Fibroblast of skin of back (primary cell): ENCODE results near the gene GRID1.

ENCODE experiments used
- DNase-seq: peaks from one replicate; pipeline ENCODE4 v3.0.0-alpha.2; 2013

GRID1 gene

DNA sequence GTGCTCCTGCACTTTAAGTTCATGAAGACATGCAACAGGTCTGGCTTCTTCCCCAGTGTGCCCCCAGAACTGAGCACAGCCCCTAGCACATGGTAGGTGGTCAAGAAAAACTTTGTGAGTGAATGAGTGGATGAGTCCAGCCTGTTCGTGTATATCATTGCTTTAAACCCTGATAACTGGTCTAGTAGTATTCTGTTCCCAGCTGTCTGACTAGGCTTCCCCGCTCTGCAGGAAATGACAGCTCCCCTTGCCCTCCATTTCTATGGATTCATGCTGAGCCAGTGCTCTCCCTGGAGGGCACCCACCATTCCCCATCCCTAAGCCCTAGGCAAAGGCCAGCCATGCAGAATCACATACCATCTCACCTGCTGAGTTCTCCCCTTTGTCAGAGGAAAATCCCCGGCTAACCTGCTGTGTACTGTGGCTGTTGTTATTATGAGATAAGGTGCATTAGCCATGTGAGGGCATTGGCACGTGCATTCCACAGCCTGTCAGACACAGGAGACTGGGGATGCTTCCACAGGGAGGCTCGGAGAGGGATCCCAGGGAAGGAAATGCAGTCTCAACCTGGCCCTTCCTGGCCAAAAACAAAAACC is 698.9 kb downstream of the GRID1 start:
- DNase-seq, result no peak

GRCh38 chr10:85666987-85667386 is 699.6 kb downstream of the GRID1 start:
- no peak for DNase-seq

- DNase-seq, result no peak
These were observed 700.5 kb downstream of the GRID1 start for GRCh38 chr10:85666102-85666501.

DNA sequence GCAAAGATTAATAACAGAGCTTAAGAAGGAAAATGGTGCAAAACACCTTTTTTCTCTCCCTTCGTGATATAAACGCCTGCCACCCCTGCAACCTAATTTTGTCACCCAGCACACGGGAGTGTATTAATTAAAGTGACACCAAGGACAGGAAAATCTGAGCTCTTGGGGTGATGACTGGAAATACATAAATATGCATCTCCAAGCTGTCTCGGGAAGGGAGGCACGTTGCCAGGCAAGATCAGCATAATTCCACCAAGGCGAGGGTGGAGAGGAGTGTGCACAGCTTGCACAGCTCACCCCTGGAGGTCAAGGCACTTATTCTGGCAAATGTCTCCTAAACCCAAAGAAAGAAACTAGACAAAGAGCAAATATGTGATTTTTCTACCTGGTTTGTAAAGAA is 700.9 kb downstream of the GRID1 start:
- no peak for DNase-seq

DNA sequence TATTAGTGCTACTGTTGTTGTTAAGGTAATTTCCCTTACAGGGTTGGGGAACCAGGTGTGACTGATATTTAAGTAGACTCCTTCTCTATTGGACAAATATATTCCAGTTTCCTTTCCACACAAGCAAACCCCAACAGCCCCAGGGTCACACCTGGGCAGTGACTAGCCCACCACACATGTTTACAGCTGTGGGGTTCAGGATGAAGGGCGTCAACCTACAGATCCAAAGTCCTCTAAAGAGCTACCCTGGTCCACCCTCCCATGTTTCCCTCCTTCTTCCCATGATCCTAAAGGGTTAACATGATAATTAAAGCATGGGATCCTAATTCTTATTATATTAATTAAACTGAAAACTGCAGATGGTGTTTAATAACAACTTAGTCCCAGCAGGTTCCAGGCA is 701.5 kb downstream of the GRID1 start:
- DNase-seq, result no peak

DNA sequence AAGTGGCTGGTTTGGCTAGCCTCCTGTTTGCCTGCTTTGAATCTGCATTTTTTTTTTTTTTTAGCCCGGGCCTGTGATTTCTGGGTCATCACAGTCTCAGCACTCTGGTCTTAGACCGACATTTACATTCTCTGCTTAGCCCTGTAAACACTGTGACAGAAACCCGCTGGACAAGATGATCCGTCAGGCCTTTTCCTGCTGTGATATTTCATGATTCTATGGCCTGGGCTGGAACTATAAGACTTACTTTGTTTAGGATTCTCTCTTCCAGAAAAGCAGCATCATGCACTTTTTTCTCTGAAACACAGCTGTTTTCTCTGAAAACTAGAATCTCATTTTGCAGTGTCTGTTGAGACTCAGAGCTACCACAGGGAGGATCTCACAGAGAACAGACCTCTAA is 705.5 kb downstream of the GRID1 start:
- DNase-seq, result no peak

DNA sequence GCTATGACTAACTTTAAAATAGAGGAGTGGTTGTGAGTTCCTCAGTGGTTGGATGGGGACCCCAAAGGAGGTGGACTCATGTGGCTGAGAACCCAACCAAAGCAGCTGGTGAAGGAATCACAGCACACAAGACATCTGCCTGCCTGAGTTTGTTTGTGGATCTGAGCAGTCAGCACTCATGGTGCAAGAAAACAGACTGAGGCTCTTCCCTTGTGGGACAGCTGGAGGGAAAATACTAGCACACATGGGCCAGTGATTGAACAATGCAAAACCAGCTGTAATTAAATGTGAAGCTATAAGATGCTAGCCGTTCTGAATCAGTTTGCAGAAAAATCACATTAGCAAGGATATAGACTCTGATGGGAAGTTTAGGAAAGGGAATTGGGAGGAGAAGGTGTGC is 707.3 kb downstream of the GRID1 start:
- no peak for DNase-seq

DNA sequence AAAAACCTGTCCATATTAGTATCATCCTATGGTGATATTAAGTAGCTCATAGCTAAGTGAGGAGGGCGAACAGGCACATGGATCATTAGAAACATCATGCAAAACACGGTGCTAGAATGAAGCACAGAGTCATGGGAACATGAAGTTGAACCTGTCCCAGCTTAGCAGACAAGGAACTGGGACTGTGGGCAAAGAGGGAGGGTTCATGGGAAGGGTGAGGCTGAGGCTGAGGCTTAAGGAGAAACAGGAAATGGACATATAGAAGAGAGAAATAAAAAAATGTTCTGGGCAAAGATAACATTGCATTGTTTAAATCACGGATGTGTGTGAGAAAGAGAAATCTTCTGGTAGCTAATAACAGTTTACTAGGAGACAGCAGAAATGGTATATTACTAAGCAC is 708.1 kb downstream of the GRID1 start:
- no peak for DNase-seq

- no peak for DNase-seq
These were observed 709.0 kb downstream of the GRID1 start for GRCh38 chr10:85657476-85658113.

DNA sequence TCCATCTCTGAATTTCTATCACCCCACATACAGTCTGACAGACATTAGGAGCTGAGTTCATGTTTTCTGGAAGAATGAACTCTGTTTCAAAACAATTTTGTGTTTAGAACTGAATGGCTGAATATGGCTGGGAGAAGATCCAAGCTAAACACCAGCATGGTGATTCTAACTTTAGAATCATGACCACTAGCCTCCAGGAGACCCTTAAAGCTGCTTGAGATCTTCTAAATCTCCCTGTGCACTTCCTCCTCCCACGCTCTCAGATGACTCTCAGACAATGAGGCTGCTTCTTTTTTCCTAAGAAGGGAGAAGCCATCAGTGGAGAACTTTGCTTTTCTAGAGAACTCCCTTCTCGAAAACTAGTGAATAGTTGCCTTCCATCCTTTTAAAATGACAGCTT is 711.2 kb downstream of the GRID1 start:
- peak; percentile 35 for DNase-seq

DNA sequence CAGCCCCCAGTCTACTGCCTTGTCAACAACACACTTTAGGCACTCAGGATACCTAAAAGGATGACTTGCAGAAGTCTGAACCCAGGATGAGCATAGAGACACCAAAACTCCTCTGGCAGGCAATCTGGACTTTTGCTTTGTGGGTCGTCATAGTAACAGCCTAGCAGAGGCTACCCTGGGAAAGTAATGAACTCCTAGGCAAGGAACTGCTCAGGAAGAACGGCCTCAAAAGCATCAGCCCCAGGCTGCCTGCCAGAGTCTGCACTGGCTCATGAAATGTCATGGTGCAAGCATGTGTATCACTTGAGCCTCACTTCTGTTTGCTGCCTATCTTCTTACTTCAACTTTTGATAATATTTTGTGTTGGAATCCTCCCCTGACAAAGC is 715.1 kb downstream of the GRID1 start:
- DNase-seq, result peak; percentile 6

DNA sequence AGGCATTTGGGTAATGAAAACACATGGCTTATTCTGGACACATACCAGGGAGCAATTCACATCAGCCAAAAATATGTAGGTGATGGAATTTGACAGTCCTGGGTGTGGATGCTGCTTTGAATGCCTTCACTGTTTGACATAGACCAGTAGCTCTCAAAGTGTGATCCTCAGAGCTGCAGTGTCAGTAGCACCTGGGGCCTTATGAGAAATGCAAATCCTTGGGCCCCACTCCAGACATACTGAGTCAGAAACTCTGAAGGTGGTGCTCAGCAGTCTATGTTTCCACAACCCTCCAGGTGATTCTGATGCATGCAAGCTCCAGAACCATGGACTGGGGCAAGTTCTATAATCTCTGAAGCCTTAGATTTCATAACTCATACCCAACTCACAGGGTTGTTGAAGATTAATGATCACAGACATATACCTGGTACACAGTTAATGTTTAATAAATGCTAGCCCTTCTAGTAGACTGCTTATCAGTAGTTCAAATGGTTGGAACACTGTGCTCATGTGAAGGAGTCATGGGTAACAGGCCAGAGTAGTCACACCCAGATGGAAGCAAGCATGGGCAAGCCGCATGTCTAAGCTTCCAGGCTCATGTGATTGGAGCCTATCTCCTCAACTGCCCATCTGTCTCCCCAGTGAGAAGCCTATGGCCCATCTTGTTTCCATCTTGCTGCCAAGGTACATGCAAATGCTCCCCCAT is 715.7 kb downstream of the GRID1 start:
- DNase-seq, result no peak

DNA sequence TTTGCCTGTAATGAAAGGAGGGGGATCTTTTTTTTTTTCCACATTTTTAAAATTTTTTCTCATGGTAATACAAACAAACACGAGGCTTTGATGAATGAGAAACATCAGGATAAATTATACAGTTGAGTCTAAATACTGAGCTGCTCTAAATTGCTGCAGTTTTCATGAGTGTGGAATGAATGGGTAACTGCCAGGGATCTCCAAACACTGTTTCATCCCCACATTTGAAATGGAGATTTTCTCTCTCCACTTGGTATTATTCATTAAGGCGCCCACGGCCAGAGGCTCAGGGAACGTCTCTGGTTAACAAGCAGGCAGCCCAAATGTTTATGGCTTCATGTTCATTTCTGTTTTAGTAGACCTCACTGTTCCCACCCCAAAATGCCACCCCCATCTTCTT is 717.1 kb downstream of the GRID1 start:
- no peak for DNase-seq

GRCh38 chr10:85648279-85648754 is 718.3 kb downstream of the GRID1 start:
- DNase-seq, result peak; percentile 11

GRCh38 chr10:85647741-85648140 is 718.9 kb downstream of the GRID1 start:
- DNase-seq, result no peak

DNA sequence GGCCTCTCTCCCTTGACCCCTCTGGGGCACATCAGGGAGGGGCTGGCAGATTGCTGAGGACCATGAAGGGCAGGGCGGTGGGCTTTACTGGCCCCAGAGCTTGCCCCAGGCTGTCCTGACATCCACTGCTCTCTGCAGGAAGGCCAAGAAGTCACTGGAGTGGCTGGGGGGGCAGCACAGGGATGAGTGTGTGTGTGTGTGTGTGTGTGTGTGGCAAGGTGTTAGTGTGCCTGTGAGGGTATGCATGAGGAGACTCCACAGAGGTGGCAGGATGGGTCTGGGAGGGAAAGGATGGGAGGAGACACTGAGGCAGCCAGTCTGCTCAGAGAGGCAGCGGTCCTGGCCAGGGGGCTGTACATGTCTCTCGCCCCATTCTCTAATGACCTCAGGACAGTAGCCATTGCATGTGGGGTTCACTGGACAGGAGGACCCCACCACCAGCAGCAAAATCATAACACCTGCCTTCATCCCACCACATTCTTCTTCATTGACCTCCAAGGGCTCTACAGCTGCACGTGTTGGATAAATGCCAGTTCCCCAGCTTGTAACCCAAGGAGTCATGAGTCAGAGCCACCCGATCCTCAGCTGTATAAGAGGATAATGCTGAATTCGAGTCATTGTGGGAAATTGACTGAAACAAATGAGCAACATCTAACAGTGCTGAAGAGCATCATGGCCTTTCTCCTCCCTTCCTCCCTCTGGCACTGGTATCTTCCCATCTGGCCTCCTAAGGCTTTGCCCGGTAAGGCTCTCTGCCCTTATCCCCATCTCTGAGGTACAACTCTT is 720.5 kb downstream of the GRID1 start:
- DNase-seq, result peak; percentile 65

DNA sequence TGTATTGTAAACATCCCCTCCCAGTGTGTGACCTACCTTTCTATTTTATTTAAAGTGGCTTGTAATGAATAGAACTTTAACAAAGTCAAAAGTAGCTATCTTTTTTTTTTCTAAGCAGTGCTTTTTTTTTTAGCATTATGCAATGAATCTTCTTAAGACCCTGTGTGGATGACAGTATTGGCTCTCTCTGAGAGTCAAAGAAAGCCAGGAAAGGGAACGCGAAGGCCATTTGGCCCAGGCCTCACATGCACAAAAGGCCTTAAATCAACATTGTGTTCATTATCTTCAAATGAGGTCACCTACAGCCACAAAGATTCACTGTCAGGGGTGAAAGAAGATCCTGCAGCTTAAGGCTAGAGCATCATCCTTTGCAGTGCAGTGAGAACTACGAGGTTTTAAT is 721.5 kb downstream of the GRID1 start:
- DNase-seq, result peak; percentile 15

DNA sequence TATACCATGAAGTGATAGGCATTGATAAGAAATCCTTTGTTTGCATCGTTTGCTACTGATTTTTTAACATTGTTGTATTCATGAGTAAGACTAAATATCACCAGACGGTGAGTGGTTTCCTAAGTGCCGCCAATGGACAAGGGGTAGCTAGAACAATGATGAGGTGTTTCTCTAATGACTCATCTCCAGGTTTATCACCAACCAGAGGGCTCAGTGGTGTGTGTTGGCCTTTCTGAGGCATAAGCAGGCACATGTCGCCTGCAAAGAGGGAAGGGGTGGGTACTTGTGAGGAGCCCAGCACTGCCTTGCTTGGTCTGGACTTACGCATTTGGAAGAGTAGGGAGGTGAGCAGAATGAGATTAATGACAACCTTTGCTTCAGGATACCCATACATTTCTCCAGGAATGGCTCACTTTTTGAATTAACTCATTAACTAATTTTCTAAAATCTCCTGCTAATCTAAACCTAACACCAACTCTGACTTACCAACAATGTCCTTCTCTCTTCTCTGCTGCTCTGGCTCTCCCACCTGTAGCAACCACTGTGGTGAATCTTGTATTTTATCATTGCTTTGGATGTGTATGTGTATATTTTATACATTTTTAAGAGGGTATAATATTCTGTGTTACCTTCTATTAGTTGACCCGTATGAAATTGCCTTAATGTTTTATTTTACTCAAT is 722.6 kb downstream of the GRID1 start:
- peak; percentile 13 for DNase-seq

DNA sequence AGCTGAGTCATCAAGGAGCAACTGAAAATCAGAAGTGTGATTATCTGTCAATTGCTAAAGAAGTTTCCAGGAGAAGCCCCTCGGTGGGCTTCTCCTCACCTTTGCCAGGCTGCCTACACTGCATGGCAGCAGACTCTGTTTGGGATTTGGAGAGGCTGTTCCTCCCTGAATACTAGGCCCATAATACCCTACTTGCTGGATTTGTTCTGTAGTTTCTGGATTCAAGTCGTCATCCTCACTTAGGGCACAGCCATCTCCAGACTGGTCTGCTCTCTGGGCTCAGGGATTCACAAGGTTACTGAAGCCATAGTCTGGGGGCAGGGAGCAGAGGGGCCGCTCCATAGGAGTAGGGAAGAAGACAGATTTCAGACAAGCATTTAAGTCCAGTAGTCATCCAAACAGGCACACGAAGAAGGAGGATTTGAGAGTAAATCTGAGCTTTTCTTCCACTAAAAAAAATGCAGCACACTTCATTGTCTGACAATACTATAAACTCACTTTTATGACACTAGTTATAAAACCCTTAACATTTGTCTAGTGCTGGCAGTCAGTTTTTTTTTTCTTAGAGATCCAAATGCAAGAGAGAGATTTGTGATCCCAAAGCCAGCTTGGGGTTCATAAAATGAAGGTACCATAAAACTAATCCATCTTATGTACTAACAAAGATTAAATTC is 723.3 kb downstream of the GRID1 start:
- DNase-seq, result no peak

GRCh38 chr10:85642421-85643170 is 724.0 kb downstream of the GRID1 start:
- DNase-seq, result peak; percentile 84

GRCh38 chr10:85642082-85642420 is 724.5 kb downstream of the GRID1 start:
- DNase-seq, result no peak
